NCI-H1105 (cell line): ENCODE measurements around the gene ENHO.

Experiments
- DNase-seq: peaks from one replicate; lab custom pipeline; 2025; lab: John Stamatoyannopoulos, UW

Gene ENHO

DNA sequence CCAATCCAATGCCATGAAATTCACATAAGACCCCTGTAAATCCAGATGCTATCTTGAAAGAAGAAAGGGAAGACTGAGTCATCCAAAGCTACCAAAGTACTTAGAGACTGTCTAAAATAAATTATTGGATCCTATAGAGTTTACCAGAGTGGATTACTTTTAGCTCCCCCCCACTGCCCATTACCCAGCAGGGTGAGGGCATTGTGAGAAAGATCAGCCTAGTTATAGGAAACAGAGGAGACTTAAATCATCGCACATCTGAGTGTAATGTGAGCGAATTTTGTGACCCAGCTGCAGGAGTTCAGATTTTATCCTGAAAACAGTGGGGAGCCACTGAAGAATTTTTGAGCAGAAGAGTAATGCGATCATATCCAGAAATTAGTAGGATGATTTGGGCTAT is 1.6 kb upstream of the ENHO start:
- DNase-seq = no peak

DNA sequence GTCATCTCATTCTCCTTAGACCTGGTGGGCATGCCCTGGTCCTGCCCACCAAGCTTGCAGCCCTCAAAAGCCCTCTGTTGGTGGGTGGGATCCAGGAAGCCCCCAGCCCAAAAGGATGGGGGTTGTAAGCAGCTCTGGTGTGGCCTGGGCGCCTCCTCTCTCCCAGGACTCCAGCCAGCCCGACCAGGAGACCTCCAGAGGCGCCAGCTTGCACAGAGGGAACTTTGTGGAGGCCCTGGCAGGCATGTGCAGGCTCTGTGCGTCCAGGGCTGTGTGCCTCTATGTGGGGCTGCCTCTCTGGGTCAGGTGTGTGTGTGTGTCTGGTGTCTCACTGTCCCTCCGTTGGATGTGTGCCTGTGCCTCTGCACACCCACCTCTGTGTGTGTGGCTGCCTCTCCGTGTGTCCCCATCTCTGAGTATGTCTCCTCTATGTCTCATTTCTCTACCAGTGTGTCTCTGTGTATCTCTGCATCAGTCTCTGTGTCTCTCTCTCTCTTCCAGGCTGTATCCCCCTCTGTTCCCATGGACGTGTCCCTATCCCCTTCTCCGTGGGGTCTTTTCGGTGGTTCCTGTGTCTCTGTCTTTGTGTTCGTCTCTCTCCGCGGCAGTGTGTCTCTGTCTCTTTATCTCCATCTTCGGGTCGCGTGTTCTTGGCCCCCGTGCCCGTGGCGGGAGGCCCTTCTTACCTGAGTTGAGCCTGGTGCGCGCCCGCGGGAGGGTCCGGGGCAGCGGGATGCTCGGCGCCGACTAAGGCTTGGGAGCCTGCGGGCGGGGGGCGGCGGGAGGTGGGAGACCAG is 501 bp downstream of the ENHO start:
- DNase-seq = peak; percentile 43

DNA sequence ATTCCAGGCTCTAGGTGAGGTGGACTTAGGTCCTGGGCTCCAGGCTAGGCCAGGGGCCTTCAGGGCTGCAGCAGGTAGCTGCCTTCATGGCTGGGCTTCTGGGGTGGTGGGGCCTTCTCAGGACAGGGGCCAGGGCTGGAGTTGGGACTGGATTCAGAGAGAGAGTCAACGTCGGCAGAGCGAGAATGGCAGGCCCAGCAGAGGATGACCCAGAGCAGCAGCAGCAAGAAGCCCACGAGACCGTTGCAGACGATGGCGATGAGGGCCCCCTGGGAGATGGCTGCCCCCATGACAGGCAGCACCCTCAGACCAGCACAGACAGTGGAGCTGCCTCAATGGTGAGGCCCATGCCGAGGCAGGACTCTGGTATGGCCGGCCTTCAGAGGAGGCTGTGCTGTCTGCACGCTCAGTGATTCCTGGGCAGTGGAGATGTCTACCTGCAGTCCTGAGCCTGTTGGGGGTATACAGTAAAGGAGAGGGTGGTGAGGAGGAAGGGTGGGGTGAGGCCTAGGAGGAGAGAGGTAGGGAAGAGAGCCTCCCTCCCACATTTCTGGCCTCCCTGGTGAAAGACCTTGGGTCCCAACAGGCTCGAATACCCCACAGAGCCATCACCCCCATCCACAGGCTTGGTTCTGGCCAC is 1.3 kb downstream of the ENHO start:
- DNase-seq = no peak

DNA sequence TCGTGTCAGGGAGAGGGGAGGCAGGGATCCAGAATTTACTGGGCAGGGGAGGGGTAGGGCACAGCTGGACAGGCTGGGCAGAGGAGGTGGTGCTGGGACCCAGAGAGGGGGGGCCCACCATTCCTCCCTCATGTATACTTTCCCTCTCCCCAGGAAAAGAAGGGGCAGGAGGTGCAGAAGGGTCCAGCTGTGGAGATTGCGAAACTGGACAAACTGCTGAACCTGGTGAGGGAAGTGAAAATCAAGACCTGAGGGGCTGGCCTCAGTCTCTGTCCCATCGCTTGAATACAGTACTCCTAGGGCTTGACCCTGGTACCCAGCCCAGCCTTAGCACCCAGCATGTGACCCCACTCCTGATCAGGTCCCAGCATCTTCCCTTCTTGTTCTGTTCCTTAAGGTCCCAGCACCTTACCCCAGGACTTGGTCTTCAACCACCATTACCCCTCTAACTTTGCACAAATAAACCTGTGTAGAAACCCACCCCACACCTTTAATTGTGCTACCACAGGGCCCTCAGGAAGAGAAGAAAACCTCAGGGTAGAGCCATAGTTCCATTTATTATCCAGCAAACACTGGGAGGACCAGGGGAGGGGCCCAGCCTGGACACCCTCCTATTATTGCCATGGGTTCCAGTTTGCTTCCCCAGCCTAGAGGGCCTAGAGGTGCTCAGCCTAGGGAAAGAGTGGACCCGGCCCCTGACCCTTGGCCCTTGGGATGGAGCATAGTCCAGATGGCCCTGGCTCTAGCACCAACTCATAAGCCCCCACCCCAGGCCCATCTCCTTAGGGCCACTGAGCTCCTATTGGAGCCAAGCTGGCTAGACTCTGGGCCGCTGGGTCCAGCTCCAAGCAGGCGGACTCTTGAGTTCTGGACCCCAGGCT is 2.0 kb downstream of the ENHO start:
- no peak for DNase-seq

DNA sequence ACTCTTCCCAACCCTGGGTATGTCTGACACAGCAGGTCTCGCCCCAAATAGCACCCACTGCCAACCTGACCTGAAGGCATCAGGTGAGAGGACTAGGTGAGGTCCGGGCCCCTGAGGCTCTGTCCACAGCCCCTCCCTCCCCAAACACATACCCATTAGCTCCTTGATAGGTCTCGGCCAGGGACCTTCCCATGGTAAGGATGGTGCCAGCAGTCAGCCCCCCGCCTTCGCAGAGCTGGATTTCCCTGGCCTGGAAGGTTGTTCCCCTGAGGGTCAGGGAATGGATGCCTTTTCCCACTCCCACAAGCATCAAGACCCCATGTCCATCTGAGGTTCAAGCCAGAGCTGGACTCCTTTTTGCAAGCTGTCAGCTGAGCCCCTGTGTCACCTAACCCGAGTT is 2.7 kb downstream of the ENHO start:
- DNase-seq = no peak

DNA sequence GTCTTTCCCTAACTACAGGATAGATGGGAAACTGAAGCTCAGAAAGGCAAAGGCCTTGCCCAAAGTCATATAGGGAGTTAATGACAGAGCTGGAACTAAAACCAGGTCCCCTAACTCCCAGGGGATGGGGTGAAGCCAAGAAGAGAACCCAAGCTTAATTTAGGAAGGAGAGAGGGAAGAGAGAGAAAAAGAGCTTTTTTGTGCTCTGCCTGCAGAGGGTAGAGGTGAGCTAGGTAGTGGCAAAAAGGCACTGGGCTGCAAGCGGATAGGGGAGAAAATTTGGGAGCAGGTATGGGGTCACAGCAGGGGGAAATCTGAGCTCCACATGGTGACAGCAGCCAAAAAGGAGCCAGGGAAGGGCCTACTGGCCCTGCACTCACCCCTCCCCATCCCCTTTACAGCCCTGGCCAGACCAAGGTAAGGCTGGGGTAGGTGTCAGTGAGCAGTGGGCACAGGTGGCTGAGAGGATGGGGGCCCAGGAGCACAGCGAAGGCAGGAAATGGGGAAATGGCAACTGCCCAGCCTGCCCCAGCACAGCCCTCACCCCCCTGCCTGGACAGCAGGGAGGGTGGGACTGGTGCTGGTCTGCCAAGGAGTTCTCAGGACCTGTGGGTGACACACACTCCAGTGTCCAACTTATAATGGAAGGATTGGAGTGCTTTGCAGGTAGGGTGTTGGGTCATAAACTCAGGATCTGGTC is 3.3 kb downstream of the ENHO start:
- no peak for DNase-seq

DNA sequence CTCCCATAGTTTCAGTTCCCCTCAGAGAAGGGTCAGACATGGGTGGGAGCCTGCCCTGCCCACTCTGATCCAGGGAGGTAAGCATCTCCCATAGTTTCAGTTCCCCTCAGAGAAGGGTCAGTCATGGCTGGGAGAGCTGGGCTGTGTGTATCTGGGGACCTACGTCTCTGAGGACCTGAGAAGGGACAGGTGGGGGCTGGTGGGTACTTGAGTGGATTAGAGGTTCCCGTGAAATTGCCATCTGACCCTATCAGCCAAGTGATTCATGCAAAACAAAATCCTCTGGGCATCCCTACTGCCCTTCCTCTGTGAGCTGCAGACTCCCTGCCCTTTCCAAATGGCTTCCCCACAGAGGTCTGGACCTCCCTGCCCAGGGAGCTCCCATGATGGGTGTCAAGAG is 3.9 kb downstream of the ENHO start:
- no peak for DNase-seq

DNA sequence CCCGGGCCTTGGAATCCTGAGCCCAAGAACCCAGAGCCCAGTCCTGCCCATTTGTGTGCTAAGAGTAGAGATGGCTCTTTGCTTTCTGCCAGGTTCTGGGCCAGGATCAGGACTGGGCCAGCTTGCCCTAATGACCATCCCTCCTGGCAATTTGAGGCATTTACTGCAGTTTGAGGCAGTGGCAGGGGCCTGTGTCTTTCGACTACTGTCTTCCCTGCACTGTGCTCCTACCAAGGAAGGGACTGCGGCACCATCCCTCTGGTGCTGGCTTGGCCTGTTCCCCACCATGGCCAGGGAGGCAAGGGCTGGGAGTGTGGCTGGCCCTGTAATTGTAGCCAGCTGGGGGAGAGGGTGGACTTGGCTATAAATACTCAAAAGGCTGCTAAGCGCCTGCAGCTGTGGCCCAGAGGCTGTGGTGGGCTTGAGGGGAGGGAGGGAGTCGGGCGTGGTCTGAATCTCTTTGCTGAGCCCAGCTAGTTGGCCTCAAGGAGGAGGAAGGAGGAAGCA is 4.6 kb downstream of the ENHO start:
- no peak for DNase-seq

DNA sequence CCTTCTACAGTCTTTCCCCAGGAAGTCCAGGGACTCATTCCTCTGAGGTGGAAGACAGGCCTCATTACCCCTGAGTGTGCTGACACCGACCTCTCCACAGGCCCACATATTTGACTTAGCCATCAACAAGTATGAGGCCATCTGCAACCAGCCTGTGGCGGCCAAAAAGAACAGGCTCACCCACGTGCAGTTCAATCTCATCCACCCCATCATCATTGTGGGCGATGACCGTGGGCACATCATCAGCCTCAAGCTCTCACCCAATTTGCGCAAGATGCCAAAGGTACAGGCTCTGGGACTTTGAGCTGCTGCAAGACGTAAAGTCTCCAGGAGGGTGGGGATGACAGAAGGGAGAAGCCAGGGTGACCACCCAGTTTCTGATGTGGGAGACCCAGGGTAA is 5.6 kb downstream of the ENHO start:
- no peak for DNase-seq

DNA sequence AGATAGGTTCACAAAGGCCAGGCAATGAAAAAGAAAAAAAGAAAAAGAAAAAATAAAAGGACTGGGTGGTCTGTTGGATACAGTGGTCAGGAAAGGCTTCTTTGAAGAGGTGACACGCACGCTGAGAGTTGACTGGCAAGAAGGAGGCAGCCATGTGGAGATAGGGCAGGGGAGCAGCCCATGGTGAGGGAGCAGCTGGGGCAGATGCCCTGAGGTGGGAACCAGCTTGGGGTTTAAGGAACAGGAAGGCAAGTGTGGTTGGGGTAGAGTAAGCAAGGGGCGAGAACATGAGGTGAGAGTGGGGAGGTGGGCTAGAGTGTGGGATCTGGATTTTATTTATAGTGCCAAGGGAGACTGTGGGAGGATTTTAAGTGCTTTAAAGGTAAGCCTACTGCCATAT is 6.8 kb downstream of the ENHO start:
- DNase-seq = no peak

DNA sequence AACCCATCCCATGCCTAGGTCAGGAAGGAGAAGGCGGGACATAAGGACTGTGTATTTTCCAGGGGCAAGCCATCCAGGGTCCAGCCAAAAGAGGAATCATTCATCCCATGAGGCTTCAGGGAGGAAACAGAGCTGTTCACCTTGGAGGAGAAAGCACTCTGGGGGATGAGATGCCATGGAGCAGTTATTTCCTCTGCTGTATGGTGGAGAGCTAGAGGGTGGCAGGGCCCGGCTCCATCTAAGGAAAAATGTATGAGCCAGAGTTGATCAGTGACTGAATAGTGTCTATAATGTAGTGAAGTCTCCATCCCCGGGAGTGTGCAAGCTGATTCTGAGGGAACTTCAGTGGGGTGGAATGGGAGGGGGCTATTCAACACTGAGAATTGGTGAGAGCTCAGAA is 8.0 kb downstream of the ENHO start:
- DNase-seq = no peak

DNA sequence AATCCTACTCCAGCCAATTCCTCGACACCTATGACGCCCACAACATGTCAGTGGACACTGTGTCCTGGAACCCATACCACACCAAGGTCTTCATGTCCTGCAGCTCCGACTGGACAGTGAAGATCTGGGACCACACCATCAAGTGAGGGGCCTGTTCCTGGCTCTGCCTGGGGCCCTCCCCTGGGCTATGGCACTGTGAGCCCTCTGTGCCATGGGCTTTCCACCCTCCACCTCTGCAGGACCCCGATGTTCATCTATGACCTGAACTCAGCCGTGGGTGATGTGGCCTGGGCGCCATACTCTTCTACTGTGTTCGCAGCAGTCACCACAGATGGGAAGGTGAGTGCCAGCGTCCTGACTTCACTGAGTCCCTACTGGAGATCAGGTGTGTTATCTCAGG is 8.4 kb downstream of the ENHO start:
- DNase-seq = no peak

DNA sequence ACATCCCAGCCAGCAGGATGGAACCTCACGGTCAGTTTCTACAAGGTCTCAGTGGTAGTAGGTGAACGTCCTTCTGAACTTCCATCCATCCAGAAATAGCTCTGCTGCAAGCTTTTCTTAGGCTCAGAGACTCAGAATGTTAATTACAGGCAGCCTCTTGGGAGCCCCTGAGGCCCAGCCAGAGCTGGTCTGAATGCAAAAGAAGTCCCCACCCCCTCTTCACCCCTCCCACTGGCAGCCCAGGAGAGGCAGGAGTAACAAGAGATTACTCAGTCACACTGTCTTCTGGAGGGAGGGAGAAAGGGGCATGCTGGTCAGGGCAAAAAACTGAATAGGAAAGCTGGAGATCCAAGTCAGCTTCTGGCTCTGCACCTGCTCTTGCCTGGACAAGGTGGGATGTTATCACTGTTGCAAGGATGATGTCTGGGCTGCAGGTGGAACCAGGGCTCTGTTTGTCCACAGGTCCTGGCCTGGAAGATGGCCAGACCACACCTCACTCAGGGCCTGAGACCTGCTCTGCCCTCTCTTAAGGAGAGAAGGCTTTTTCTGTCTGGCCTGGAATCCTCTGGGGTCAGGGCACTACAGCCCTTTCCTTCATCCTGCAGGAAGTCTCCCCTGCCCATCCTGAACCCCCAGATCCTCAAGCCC is 9.1 kb downstream of the ENHO start:
- no peak for DNase-seq

DNA sequence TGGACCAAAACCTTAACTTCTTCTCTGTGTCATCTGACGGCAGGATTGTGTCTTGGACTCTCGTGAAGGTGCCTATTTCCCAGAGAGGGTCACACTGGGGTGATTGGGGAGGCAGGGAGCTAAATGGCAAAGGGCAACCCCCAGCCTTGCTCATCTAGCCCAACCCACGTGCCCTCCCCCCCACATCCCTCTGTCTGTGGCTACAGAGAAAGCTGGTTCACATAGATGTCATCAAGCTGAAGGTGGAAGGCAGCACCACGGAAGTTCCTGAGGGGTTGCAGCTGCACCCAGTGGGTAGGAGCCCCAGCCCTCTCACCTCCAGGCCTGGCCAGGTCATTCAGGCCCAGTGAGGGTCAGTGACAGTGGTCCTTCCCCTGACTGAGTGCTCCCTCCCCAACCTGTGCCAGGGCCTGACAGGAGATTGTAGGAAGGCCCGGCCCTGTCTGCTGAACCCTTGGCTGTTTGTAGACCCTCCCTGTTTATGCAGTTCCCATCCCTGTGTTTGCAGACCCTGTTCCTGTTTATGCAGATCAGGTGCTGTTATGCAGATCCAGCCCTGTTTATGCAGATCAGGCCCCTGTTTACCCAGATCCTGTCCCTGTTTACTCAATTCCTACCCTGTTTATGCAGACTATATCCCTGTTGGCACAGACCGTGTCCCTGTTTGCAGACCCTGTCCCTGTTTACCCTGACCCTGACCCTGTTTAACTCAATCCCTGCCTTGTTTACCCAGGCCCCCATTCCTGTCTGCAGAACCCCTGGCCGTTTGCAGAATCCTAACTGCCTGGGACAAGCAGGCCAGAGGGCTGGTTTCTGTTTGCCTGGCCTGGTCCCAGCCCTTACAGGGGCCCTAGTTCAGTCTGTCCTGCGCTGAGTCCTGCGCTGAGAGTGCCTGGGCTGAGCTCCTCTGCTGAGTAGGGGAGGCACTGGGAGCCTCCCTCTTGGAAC is 10.4 kb downstream of the ENHO start:
- DNase-seq = no peak

DNA sequence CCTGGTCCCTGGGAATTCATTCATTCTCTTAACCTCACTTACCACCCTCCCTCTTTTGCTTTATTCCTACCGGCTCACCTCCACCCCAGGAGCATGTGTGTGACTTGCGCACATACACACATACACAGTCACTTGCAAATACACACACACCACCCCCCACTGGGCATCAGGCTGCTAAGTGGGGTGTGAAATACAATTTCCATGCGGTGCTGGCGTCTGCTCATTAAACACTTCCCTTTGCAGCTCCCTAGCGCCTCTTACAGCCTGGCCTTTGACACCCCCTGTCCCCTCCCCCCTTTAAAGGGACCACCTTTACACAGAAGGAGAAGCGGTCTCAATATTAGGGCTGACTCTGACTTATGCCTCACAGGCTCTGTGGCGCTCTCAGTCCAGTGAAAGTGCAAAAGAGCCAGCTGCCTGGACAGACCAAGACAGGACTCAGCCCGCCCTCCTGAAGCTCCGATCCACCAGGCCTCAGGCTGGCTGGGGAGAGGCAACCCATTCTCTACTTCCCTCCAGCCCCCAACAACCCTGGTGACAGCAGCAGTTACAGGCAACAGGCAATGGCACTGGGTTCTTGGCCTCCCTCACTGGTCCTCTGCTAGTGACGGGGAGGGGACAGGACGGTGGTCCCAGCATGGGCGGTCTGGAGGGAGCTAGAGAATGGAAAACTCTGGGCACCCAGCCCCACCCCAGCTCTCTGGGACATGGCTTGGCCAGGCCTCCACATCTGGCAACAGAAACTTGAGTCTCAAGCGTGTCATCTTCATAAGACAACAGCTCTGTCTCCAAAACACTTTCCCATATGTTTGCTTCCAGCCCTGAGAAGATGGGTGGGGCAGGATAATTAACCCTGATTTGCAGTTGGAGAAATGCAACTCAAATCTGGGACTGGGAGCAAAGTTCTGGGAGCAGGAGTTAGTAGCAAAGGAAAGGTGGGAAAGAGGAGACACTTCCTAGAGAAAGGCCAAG is 12.0 kb downstream of the ENHO start:
- no peak for DNase-seq

DNA sequence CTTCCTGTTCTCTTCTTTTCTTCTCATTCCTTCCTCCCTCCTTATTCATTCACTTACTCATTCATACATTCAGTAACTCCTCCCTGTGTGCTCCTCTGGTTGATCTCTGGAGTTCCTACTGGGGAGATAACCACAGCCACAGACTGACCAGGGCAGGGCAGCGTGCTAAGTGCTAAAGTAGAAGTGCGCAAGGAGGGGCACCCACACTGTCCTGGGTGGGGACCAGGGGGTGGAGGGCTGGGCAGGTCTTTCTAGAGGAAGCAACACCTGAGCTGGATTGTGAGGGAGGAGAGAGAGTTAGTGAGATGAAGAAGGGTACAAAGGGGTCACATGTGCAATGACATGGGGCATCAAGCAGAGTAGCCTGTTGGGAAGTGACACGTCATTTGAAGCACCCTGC is 13.8 kb downstream of the ENHO start:
- DNase-seq = no peak

DNA sequence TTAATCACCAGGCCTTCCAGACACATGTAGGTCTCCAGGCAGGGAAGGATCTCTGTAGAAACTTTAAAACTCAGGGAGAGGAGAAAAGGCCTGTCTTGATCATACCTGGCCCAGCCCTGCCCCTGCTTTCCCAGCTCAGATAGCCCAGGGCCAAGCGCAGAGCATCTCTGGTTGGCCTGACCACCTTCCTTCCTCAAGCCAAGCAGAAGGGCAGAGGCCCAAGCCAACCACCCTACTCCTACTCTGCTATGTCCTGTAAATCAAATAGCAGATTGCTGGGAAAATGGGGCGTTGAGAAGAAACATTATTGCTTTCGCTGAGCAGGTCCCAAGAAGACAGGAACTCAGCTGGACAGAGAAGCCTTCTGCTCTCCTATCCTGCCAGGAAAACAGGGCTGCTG is 14.3 kb downstream of the ENHO start:
- no peak for DNase-seq

DNA sequence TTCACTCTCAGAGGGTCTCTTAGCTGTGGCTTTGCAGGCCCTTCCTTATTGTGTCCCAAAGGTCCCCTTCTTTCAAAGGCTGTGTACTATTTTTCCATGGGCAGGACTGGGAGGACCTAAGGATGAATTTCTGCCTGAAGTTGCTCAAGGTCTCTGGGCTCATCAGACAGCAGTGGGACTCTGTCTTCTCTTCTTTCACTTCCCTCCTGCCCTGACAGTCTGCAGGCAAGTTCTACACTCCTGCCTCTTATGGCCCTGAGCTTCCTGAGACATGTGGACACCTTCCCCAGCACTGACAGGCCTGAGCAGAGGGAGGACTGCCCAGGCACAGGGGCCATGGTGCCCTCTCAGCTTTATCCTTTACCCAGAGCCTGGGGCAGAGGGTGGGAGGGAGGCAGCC is 14.8 kb downstream of the ENHO start:
- DNase-seq = no peak

DNA sequence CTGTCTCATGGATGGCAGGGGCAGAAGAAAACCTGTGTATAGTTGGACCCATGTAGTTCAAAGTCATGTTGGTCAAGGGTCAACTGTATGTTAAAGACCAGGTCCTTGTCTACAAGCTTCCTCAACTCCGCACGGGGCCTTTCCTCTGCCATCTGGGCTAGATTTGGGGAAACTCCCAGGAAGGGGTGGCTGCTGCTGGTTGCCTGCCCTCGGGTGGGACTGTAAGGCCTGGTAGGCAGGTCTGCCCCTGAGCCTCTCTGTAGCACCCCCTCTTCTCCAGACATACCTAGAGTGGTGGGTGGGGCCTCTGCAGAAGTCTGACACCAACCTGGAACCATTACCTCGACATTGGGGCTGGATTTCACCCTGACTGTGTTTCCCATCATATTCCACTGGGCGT is 15.2 kb downstream of the ENHO start:
- DNase-seq = no peak
